VCaP (cell line): ENCODE results near the gene KLK15.
"Not testable (repeated sequence)": the region's sequence is repeated elsewhere in the genome, so short reads cannot be mapped to it uniquely, and the experiment has no call there.

ENCODE experiments used
- H3K27ac ChIP-seq: fragments of 450-650 bp; 2 replicates; pipeline ENCODE4 v1.5.1; 2017
- TF ChIP-seq, protein P1 (sequence below): fragments of 450-650 bp; conservative IDR thresholded peaks from 2 replicates; pipeline ENCODE4 v1.5.1; 2017; ENCODE audit warnings: mild to moderate bottlenecking, moderate library complexity

The KLK15 gene

DNA sequence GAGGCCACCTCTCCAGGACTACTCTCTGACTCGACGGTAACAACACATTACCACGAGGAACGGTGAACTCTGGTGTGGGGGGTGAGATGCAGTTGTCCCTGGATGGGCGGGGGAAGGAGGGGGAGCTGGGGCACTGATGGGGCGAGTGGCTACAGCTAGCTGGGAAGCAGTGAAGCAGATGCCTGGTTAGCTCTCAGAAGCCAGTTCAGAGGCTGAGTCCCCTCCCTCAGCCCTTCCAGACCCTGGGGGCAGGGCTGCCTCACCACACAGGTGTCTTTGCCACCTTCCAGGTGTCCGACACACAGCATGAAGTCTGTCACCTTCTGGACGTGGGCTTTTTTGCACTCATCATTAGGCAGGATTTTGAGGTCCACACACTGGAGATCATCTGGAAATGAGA, 13.7 kb downstream of the KLK15 start:
- no peak overlapping the region for H3K27ac ChIP-seq
- TF ChIP-seq, protein P1, sequence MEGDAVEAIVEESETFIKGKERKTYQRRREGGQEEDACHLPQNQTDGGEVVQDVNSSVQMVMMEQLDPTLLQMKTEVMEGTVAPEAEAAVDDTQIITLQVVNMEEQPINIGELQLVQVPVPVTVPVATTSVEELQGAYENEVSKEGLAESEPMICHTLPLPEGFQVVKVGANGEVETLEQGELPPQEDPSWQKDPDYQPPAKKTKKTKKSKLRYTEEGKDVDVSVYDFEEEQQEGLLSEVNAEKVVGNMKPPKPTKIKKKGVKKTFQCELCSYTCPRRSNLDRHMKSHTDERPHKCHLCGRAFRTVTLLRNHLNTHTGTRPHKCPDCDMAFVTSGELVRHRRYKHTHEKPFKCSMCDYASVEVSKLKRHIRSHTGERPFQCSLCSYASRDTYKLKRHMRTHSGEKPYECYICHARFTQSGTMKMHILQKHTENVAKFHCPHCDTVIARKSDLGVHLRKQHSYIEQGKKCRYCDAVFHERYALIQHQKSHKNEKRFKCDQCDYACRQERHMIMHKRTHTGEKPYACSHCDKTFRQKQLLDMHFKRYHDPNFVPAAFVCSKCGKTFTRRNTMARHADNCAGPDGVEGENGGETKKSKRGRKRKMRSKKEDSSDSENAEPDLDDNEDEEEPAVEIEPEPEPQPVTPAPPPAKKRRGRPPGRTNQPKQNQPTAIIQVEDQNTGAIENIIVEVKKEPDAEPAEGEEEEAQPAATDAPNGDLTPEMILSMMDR, result no peak

DNA sequence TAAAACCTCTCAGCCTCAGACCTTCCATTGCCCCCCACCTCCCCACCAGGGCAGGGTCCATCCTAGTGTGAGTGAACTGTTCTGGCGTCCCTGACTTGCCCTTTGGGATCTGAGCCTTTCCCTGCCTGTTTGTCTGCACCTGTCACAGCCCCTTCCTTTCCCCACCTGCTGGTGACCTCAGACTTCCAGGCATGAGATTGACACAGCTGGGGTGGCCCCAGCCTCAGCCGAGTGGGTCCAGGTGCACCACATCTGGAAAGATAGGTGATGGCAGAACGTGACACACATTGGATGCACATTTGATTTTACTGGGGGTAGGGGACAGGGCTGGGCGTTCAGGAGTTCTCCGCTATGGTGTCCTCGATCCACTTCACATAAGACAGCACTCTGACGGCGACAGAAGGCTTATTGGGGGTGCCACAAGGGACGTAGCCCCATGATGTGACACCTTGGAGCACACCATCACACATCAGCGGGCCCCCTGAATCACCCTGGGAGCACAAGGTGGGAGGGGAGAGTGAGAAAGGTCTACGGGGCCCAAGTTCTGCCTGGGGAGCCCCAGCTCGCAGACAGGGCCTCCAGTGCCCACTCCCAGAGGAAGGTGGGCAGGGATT, 14.4 kb downstream of the KLK15 start:
- TF ChIP-seq, protein P1, result no peak

DNA sequence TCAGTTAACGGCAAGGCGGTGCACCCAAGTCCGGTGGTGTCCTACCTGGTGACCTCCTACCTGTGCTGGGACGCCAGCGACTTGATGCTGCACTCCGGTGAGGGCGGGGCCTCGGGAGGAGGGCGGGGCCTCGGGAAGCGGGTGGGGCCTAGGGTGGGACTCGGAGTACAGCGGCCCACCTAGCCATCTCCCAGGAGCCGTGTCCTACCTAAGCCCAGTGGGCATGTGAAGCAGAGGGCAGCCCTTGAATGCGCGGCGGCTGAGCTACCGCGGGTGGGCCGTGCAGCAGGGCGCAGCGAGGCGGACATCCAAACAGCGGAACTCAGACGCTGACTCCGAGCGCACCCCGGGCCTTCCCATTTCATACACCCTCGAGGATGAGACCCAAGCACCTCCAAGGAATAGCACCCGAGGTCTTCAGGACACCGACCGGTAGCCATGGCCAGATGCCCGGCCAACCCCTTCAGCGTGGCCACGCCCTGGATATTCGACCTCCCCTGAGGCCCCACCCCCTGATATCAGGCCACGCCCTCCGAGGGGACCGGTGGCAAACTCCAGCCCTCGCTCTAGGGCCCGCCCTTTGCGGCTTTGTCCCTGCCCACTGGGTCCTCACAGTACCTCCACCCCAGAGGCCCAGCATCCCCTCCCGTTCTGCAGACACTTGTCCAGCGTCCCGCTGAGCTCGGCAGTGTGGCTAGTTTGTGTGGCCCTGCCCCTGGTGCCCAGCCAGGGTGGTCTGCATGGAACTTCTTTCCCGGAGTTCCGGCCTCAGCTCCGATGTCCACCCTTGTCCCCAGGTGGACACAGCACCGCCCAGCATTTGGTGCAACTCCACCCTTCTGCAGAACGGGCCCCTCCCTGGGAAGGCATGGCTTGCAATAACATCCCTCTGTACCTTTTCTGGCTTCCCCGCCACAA, 15.2 kb downstream of the KLK15 start:
- peak overlapping the region; percentile 78 for H3K27ac ChIP-seq
- TF ChIP-seq, protein P1, result no peak

More for the DNA sequence above, 14.4 kb downstream of the KLK15 start:
- peak overlapping the region; percentile 78; the same call in 1 of the 2 replicates for H3K27ac ChIP-seq

DNA sequence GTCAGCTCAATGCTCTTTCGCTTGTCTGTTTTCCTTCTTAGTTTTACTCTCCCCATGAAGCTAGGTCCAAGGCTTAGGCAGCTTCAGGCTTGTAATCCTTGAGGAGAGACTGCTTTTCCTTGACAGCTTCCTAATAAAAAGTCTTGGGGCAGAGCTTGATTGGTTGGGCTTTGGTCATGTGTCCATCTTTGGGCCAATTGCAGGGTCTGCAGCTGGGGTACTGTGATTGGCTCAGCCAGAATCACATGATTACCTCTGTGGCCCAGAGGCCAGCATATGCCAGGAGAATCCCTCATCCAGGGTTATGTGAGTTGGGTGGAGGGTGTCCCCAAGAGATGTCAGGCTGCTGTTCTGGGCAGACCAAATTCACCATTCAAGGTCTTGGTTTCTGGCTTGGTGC, 17.9 kb downstream of the KLK15 start:
- TF ChIP-seq, protein P1, result no peak
- no peak overlapping the region for H3K27ac ChIP-seq

DNA sequence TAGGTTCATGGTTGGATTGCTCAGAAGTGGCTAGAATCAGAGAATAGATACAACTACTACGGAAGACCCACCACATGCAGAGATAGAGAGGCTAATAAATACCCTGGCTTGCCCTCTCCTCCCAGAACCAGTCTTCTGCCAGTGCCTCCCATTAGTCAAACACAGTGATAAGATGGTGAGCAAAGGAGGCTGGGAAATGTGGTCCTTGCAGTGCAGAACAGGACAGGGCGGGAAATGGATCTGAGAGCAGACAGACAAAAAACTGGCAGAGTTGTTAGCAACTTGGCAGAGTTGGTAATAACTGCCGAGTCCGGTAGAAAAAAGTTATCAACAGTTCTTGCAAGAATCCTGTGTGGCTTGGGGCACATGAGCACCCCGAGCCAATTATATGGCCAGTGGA, 18.5 kb downstream of the KLK15 start:
- no peak overlapping the region for H3K27ac ChIP-seq

DNA sequence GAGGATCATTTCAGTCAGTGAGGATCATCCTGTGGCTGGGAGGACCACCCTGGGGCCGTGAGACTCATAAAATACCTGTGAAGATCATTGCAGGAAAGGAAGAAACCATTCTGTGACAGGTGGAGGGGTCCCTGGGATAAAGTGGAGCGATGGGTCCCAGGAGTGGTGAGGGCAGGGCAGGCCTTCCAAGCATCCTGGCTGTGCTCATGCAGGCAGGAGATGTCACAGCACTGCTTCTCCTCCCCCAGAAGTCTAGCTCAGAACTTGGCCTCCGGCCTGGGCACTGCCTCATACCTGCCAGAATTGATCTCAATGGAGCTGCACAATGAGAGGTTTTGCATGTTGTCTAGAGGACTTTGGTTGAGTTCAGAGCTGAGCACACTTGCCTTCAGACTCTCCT, 20.9 kb downstream of the KLK15 start:
- no peak overlapping the region for H3K27ac ChIP-seq
- TF ChIP-seq, protein P1, result no peak

More for the DNA sequence above, 18.5 kb downstream of the KLK15 start:
- TF ChIP-seq, protein P1, result no peak

DNA sequence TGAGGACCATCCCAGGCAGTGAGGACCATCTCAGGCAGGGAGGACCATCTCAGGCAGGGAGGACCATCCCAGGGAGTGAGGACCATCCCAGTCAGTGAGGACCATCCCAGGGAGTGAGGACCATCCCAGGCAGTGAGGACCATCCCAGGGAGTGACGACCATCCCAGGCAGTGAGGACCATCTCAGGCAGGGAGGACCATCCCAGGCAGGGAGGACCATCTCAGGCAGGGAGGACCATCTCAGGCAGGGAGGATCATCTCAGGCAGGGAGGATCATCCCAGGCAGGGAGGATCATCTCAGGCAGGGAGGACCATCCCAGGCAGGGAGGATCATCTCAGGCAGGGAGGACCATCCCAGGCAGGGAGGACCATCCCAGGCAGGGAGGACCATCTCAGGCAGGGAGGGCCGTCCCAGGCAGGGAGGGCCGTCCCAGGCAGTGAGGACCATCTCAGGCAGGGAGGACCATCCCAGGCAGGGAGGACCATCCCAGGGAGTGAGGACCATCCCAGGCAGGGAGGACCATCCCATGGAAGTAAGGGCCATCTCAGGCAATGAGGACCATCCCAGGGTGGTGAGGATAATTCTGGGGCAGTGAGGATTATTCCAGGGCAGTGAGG, 21.6 kb downstream of the KLK15 start:
- not testable (repeated sequence) for H3K27ac ChIP-seq
